Nephron progenitor cell (in vitro differentiated cells): ENCODE measurements around the gene INO80B.
A peak's percentile ranks its signal among the peaks of the same experiment; 100 is the strongest.

Source experiments
- DNase-seq: peaks from one replicate; pipeline ENCODE4 v3.0.0; 2021
- H3K27ac Mint-ChIP-seq: 2 replicates; pipeline ENCODE4 v1.8.0; 2021; ENCODE audit warnings: mild to moderate bottlenecking, moderate library complexity, mixed read lengths
- H3K27me3 Mint-ChIP-seq: 2 replicates; pipeline ENCODE4 v1.8.0; 2021; ENCODE audit warnings: mild to moderate bottlenecking, low read depth, mixed read lengths; ENCODE audit not compliant: poor library complexity
- H3K36me3 Mint-ChIP-seq: 2 replicates; pipeline ENCODE4 v1.8.0; 2021; ENCODE audit warnings: low read depth, mixed read lengths
- H3K4me1 Mint-ChIP-seq: 2 replicates; pipeline ENCODE4 v1.8.0; 2021; ENCODE audit warnings: mixed read lengths
- H3K4me3 Mint-ChIP-seq: 2 replicates; pipeline ENCODE4 v1.8.0; 2021; ENCODE audit warnings: mild to moderate bottlenecking, moderate library complexity, mixed read lengths
- H3K9me3 Mint-ChIP-seq: 2 replicates; pipeline ENCODE4 v1.8.0; 2021; ENCODE audit warnings: mild to moderate bottlenecking, moderate library complexity, mixed read lengths
- TF ChIP-seq, protein P1 (sequence below): fragments of 200-600 bp; sonication (generic); IDR thresholded peaks from 2 replicates; pipeline ENCODE4 v1.5.0; 2021; ENCODE audit warnings: antibody characterized with exemption

INO80B gene

DNA sequence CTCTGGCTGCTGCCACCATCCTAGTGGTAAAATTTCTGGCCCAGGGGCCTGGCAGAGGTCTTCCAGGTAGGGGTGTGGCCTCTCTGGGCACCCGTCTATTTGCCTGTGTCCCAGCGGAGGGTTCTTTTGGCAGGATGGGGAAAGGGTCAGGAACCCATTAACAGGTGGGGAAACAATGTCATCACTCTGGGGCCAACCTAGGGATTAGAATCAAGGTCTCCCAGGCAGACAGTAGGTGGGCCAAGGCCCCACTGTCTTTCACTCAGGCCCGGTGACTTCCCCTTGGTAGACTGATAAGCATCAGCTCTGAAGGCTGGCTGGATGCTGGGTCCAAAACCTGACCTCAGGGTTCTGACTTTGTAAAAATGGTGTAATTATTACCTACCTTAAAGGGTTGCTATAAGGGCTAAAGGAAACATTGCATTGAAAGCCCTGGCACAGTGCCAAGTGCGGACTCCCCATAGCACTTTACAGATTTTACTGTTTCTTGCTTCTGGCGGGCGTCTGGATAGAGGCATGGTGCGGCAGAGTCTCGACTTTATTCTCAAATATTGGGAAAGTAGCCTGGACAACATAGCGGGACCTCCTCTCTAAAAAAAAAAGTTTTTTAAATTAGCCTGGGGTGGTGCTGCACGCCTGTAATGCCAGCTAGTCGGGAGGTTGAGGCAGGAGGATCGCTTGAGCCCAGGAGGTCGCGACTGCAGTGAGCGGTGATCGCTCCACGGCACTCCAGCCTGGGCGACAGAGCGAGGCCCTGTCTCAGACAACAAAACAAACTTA, 42.3 kb downstream of the INO80B start:
- TF ChIP-seq, protein P1, sequence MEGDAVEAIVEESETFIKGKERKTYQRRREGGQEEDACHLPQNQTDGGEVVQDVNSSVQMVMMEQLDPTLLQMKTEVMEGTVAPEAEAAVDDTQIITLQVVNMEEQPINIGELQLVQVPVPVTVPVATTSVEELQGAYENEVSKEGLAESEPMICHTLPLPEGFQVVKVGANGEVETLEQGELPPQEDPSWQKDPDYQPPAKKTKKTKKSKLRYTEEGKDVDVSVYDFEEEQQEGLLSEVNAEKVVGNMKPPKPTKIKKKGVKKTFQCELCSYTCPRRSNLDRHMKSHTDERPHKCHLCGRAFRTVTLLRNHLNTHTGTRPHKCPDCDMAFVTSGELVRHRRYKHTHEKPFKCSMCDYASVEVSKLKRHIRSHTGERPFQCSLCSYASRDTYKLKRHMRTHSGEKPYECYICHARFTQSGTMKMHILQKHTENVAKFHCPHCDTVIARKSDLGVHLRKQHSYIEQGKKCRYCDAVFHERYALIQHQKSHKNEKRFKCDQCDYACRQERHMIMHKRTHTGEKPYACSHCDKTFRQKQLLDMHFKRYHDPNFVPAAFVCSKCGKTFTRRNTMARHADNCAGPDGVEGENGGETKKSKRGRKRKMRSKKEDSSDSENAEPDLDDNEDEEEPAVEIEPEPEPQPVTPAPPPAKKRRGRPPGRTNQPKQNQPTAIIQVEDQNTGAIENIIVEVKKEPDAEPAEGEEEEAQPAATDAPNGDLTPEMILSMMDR, result no peak
- DNase-seq, result no peak
- Mint-ChIP-seq H3K36me3 (peaks cover 24% of the 10 kb centered on the region), H3K4me3 (peak overlapping the region; percentile 89), H3K27me3 (peaks cover 79% of the 10 kb centered on the region), H3K27ac (no peak overlapping the region), H3K9me3 (no peaks in the 10 kb centered on the region), H3K4me1 (peaks cover 45% of the 10 kb centered on the region)

DNA sequence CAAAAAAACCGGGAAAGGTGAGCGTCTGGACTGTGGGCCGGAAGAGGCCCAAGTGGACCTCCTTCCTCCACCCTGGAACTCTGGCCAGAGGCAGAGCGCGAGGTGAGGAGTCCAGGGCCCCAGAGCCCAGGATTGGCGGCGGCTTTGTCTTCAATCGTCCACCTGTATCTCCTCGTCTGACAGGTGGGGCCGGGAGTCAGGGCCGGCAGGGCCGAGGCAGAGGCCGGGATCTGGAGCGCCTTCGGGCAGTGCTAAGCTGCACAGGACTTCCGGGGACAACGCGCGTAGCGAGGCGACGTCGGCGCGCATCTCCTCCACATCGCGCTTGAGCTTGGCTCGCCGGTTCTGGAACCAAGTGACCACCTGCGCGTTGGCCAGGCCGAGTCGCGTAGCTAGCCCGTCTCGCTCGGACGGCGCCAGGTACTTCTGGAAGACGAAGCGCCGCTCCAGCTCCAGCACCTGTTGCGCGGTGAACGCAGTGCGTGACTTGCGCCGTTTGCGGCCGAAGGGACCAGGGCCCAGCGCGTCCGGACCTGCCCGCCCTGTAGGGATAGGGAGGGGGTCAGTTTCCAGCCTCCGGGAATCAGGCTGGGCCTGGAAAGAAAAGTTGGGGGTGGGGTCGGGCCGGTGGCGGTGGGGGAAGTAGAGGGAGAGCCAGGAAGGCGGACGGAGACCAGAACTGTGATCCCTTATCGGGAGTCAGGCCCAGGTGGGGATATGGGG, 43.1 kb downstream of the INO80B start:
- TF ChIP-seq, protein P1, result no peak
- peaks cover 21% of the 10 kb centered on the region for H3K36me3 Mint-ChIP-seq
- peak; percentile 41 for DNase-seq
- H3K9me3 Mint-ChIP-seq, result no peaks in the 10 kb centered on the region
- peak overlapping the region; percentile 89 for H3K4me3 Mint-ChIP-seq
- H3K4me1 Mint-ChIP-seq, result peaks cover 52% of the 10 kb centered on the region
- no peak overlapping the region for H3K27ac Mint-ChIP-seq
- H3K27me3 Mint-ChIP-seq, result peaks cover 86% of the 10 kb centered on the region

DNA sequence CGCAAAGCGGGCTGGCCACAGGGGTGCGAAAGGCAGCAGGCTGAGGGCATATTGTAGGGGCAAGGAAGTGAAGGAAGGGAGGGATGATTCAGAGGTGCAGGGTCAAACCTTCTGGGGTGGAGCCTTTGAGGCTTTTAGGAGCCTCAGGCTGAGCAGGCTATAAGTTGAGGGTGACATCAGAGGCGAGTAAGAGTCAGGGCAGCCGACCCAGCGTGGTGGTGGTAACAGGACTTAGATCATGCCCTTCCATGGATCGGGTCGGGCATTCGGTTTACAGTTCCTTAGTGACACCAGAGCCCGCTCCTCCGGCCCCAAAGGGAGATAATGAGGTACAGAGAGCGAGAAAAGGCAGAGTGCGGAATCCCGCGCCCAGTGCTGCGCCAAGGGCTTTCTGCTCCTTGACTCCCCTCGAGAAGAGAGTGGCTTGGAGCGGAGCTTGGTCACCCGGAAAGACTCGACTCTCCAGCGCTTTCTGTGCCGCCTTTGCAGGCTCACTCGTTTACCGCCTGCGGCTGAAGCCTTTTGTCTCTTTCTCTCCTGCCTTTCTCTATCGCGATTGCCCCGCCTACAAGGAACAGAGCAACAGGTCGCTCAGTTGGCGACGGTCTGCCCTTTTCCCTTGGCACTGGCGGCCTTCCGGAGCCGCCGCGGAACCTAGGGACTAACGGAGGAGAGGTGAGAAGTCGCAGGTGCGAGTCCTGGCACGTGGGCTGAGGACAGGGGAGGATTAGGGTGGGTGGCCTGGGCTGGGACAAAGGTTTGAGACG, 43.8 kb downstream of the INO80B start:
- Mint-ChIP-seq H3K9me3 (no peaks in the 10 kb centered on the region), H3K4me1 (peaks cover 58% of the 10 kb centered on the region), H3K36me3 (peaks cover 17% of the 10 kb centered on the region), H3K4me3 (peak overlapping the region; percentile 89), H3K27ac (no peak overlapping the region), H3K27me3 (peaks cover 94% of the 10 kb centered on the region)
- TF ChIP-seq, protein P1, result no peak
- peak; percentile 50 for DNase-seq

DNA sequence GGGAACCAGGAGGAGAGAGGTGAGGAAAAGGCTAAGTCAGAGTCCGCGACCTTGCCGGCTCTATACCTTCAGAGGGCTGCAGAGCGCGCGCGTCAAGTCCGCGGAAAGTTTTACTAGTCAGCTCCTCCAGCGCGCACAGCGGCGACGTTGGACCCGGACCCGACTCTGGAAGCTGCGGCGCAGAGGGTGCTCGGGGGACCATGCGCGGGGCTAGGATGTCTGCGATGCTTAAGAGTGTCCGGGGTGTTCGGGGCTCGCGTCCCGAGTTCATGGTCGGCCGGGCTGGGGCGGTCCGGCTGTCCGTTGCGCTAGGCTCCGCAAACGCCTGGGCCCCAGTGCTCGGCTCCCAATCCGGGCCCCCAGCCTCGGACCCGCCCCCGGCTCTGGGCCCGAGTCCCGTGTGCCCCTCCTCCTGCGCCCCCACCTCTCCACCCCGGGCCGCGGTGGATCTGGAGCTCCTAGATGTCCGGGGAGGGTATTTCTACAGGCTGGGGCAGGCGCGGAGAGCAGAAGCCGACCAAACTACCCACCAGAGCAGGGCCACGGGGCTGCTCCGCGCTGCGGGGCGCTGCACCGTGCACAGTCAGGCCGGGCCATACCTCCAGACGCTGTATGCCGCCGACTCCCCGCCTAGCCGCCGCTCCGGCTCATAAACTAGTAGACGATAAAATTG, 44.5 kb downstream of the INO80B start, which contains the start of gene LBX2:
Gene LBX2, minus strand, starts transcription at position 337 of the 673 bp plus-strand sequence. Its CDS starts 66 bp downstream, at position 271.
- H3K36me3 Mint-ChIP-seq, result peaks cover 14% of the 10 kb centered on the region
- no peaks in the 10 kb centered on the region for H3K9me3 Mint-ChIP-seq
- DNase-seq, result peak; percentile 60
- no peak within 1 kb of the TSS for H3K27ac Mint-ChIP-seq
- TF ChIP-seq, protein P1, result no peak
- peak within 1 kb of the TSS; percentile 89 for H3K4me3 Mint-ChIP-seq
- H3K27me3 Mint-ChIP-seq, result peaks cover 100% of the 10 kb centered on the region
- H3K4me1 Mint-ChIP-seq, result peaks cover 65% of the 10 kb centered on the region

DNA sequence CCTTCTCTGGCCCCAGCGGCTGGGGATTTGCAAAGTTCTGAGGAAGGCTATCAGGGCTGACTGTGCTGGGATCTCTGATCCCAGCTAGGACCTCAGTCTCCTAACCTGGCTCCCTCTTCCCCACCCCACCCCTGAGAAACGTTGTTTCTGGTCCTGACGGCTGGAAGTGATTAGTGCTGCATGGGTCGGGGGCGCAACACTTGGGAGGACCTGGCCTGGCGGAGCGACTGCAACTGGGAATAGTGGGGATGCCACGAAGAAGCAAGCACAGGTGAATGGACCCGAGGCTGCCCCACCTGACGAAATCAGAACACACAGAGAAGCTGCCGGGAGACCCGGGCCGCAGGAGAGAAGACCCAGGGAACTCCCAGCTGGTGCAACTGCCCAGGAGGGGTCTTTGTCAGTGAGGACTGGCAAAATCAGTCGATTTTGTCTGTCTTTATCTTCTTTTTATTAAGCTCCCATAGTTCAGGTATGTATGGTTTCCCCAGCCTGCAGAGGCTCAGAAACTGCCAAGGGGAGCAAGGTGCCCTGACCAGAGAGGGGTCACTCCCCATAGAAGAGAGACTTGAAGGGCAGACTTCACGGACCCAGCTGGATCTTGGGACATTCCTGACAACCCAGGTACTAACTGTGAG, 45.2 kb downstream of the INO80B start:
- Mint-ChIP-seq H3K36me3 (peaks cover 20% of the 10 kb centered on the region), H3K27ac (no peak overlapping the region), H3K4me3 (peak overlapping the region; percentile 89), H3K27me3 (peaks cover 100% of the 10 kb centered on the region), H3K9me3 (no peaks in the 10 kb centered on the region), H3K4me1 (peaks cover 71% of the 10 kb centered on the region)
- TF ChIP-seq, protein P1, result no peak
- no peak for DNase-seq
